ENCODE data around the gene PHF19.
A peak's percentile ranks its signal among the peaks of the same experiment; 100 is the strongest.

The PHF19 gene

DNA sequence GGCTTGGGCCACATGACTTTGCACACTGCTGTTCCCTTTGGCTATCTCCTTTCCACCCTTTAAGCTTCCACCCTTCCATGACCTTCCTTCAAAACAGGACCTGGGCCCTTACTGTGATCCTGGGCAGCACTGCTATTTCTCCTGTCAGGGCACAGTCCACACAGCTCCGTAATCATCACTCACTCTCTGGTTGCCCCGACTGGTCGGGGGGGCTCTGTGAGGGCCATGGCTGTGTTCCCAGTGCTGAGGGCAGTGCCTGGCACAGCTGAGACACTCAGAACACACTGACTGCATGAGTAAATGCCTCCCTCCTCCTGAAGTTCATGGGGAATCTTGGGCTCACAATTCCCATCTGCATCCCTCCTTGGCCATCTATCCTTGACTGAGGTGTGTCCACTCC, 37.4 kb upstream of the PHF19 start:
- peak in 52 of 56 donors; percentile 14 to 90 (median 72) for DNase-seq

DNA sequence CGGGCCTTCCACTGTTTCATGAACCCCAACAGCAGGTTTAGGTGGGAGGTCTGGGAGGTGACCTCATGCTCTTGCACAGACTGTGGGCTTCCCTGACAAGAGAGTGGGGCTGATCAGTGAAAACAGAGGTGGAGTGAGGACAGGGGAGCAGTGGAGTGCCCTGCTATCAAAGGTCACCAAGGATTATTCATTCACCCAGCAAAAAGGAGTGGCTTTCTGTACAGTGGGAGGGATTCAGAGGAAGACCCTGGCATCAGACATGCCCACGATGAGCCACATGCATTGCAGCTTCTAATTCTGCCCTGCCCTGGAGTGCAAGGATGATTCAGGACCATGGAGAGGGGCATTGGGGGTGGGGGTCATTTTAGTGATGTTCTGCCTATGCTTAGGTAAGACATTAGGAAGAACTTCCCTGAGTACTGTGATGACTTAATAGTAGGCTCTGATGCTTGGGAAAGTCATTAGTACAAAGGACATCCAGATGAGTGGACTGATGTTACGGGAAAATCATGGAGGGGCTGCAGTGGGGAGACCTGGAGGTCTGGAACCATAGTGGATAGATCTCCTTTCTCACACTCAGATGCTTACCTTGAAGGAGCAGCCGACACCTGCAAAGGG, 36.8 kb upstream of the PHF19 start:
- DNase-seq: peak in 1 of 56 donors; percentile 5

DNA sequence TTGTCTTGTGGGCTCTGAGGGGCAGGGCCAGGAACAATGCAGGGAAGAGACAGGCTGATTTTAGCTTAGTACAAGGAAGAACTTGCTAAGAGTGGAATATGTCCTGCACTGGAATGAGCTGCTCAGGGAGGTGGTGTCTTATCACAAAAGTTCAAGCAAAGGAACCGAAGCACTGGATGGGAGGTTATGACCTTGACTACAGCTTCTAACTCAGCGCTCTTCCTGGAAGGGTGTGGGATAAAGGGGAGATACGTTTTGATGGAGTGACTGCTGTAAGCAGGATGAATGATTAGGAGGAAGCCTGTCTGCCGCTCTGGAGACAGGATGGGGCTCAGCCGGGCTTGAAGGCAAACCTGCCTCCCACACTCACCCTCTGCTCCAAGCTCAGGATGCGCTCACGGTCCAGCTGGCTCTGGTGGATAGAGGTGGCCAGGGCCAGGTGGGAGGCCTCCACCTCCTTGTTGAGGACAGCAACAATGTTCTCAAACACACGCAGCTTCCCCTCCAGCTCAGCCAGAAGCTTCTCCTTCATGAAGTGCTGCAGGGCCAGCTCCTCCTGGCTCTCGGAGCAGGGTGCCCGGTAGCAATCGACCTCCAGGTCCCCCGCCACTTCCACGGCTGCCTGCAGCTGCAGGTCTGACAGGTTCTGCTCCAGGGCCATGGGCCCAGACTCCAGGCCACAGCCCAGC, 36.1 kb upstream of the PHF19 start:
- DNase-seq: no peak

DNA sequence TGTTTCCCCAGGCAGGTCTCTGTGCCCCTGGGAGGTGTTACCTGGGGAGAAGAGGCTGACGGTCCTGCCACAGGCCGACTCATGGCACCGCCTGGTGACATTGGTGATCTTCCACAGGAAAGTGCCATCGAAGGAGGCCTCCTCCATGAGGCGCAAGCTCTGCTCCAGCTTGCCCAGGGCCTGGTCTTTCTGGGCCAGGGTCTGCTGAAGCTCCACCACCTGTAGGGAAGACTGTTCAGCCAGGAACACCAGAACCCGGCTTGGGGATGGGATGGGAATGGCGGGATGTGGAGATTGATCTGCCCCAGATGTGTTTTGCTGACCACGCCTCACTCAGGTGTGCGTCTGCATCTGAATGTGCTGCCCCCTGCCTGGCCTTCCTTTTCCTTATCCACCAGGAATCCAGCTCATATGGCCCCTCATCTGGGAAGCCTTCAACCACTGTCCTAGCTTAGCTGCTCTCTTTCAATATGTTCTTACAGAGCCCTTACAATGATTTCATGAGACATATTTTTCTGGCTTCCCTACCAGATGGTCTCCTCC, 34.4 kb upstream of the PHF19 start:
- DNase-seq: no peak

DNA sequence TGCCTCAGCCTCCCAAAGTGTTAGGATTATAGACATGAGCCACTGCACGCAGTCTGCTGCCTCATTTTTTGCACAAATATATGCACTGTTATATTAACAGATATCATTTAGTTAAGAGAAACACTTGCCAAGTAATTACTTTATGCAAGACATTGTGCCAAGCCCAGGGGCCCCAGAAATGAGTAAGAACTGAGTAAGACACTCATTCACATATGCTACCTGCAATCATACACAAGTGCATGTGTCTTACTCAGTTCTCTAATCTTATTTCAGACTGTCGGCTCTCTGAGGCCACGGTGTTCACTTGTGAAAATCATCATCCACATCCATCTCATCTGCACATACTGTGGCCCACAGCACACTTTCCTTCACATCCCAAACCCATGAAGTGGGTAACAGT, 33.7 kb upstream of the PHF19 start:
- DNase-seq: no peak

DNA sequence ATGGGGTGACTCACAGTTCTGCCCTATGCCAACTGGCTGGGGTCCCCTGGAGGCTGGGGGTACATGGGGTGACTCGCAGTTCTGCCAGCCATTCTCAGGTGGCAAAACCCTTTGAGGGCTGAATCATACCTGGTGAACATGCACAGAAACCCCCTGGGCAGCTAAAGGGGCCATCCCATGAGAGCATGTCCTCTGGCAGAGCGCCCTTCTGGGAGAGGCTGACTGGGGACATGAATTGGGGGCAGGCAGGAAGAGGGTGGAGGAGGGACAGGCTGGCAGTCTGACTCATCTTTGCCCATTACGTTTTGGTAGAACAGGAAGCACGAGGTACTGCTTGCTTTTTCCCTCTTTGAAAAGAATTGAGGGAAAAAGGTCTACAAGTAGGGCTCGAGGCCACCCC, 32.9 kb upstream of the PHF19 start:
- no peak for DNase-seq

DNA sequence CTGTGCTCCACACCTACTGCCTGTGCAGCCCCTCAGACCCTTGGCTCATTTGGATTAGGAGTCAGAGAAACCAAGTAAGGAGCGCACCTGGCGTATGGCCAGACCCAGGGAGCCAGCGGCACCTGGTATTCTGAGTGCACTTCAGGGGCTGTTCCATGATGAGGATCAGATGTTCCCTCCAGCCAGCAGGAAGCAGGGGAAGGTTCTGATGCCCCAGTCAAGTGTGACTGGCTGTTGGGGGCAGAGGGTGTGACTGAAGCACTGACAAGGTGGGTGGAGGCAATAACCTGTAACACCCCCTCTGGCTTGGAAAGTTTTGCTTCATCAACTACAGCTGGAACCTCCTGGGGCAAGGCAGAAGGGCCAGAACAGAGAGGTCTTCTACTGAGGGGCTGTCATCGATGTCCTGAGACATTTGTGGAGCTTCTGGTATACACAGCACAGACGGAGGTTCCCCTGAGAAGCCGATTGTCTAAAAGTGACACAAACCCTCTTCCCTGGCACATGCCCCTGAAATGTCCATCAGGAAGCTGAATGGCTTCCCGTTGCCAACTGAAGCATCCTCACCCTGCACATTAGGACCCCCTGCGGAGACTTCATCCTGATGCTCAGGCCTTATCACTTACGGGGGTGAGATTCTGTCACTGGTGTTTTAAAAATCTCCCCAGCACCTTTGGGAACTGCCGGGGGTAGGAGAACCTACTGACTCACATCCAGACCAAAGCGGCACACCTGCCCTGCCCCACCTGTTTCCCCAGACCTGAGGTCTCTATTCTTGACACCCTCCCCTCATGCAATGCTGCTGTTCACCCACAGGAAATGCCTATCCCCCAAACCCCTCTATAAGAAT, 28.6 kb upstream of the PHF19 start:
- DNase-seq: no peak

DNA sequence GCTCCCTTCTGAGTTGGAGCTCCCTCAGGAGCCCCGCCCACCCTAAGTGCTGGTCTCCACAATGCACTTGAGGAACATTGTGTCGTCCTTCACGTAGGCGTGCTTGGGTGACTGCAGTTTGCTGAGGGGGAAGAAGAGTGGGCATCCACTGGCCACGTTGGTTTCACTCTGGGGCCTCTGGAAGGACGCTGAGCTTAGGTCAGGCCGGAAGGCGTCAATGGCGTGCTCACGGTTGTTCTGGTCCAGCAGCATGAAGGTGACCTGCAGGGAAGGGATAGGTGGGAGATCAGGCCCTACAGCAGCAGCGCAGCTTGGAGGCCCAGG, 28.0 kb upstream of the PHF19 start:
- no peak for DNase-seq

DNA sequence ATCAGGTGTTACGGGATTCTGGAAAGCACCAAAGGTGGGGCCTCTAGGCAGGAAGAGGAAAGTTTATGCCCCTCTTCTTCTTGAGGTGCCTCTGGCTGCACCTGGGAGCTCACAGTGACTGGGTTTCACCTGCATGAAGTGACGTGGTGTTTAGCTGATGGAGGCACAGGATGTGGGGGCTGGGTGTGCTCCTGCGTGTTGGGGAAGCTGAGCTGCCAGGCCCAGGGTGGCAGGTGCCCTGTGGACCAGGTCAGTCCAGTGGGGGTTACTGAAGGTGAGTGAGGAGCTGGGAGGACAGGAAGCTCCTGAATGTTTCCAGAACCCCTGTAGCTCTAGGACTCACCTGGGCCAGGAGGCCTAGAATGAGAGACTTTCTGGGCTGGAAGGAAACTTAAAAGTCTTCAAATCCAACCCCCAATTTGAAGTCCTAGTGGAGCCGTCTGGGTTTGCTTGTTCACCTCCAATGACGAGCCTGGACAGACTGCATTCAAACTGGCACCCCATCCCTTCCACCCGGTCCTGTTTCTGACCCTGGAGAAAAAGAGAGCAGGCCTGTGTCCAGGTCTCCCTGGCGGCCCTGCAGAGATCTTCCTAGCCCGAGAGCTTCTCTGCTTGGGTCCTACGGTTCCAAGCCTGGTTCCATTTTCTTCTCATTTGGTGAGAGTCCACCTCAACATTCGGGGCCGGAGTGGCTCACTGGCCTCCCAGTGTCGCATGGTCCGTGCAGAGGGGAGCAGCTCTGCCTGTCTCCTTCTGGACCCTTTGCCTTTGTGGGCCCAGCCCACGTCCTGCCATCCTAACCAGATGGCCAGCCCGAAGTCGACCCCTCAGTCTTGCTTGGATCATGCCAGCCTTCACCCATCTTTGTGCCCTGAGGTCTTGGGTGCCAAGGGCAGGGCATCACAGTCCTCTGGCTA, 27.3 kb upstream of the PHF19 start:
- DNase-seq: no peak

DNA sequence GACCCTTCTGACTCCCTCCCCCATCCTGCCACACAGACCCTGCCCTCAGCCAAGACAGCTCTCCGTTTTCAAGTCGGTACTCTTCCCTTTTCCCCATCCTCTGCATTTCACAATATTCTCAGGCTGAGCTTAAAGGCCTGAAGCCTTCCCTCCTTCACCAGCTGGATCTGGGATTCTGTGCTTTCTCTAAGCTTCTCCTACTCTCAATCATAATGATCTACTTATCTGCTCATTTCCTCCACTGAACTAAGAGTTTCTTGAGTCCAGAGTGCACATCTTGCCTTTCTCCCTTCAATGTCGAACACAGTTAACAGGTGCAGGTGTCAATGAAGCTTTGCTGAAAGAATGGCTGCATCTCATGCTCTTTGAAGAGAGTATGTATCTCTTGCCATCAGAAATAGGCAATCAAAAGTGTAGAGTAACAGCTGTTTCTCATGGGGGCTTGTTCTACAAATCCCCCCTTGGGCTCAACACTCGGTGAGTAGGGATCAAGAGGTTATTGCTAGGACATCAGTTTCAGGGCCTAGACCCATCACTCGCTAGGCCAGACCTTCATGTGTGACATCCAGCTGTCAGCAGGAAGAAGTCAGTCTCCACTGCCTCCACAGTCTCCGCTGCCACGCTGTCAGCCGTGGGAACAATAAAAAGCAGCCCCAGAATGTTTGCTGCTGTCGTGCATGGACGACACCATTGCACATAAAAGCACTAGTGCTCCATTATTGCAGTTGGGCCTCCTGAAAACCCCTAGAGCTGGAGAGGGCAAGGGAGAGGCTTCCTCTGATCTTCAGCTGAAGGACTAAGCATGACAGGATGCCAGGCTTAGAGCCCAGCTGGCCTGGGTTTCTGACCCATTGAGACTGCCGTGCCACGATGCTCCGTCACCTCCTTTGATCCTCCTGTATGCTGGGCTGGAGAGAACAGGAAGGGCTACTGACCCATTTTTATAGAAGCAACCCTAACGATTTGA, 25.9 kb upstream of the PHF19 start:
- no peak for DNase-seq

DNA sequence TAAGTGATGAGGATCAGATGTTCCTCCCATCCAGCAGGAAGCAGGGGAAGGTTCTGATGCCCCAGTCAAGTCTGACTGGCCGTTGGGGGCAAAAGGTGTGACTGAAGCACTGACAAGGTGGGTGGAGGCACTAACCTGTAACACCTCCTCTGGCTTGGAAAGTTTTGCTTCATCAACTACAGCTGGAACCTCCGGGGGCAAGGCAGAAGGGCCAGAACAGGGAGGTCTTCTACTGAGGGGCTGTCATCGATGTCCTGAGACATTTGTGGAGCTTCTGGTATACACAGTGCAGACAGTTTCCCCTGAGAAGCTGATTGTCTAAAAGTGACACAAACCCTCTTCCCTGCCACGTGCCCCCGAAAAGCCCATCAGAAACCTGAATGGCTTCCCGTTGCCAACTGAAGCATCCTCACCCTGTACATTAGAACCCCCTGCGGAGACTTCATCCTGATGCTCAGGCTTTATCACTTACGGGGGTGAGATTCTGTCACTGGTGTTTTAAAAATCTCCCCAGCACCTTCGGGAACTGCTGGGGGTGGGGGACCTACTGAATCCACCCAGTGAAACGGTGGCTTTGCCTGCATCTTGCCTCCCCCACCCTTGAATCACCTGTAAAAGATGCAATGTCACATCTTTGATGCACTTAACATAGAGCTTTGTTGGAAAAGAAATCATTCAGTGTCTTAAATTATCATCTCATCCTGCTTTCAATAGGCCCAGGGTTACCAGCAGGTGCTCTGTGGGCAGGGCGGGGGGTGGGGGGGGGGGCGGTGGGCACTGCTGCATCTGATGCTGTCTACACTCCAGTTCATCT, 25.0 kb upstream of the PHF19 start:
- no peak for DNase-seq

DNA sequence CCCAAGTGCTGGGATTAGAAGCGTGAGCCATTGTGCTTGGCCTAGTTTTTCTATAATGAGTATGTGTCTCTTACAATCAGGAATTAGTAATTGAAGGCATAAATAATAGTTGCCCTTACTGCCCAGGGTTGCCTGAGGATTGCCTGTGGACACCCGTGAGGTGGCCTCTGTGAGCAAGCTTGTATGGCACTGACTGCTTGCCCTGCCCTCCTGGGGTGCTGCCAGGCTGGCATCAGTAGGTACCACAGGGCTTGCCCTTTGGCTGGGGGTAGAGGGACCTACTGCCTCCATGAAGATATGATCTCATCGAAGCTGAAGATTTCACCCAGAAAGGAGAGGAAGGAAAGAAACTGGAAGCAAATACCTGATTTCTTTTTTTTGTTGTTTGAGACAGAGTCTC, 23.8 kb upstream of the PHF19 start:
- no peak for DNase-seq

DNA sequence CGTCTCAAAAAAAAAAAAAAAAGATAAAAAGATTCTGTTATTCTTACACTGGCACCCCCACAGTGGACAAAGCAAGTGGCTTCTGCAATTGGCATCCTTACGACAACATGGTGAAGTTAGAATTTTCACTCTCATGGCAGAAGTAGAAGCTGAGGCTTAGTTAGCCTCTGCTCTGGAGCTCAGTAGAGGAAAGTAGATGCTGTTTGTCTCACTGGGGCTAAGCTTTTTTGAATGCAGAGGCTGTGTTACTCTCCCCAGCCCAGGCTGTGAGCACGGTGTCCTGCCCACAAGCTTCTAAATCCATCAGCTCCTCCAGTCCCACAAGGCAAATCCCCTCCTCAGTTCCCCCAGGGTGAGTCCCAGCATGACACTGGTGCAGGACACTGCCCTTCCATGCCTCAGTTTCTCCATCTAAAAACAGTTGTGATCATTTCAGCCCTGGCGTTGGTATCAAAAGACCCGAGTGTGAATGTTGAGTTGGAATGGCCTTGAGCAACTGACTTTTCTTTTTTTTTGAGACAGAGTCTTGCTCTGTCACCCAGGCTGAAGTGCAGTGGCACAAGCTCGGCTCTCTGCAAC, 22.6 kb upstream of the PHF19 start:
- no peak for DNase-seq

DNA sequence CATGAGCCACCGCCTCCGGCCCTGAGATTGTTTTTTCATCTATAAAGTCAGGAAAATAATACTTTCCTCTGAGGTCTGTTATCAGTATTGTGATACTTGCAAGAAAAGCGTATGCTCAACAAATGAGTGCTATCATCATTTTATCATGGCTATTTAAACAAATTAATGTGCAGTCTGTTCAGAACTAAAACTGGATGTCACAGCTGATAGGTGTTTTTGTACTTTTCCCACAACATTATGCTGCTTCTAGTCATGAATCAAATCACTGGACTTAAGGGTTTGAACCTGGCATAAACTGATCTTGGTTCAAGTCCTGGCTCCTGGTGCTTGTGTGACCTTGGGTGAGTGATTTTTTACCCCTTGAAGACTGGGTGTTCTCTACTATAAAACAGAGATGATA, 21.4 kb upstream of the PHF19 start:
- no peak for DNase-seq

DNA sequence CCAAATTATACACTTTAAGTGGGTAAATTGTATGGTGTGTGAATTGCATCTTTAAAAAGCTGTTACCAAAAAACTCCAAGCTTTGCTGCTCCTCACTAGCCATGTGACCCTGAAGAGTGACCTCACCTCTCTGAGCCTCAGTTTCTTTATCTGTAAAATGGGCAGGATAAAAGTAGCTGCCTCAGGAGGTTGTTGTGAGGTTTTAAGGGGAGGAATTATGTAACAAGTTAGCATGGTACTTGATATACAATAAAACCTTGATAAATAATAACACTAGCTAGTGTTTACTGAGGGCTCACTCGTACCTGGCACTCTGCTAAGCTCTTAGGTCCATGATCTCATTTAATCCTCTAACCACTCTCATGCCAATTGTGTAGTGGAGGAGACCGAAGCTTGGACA, 19.0 kb upstream of the PHF19 start:
- DNase-seq: no peak

DNA sequence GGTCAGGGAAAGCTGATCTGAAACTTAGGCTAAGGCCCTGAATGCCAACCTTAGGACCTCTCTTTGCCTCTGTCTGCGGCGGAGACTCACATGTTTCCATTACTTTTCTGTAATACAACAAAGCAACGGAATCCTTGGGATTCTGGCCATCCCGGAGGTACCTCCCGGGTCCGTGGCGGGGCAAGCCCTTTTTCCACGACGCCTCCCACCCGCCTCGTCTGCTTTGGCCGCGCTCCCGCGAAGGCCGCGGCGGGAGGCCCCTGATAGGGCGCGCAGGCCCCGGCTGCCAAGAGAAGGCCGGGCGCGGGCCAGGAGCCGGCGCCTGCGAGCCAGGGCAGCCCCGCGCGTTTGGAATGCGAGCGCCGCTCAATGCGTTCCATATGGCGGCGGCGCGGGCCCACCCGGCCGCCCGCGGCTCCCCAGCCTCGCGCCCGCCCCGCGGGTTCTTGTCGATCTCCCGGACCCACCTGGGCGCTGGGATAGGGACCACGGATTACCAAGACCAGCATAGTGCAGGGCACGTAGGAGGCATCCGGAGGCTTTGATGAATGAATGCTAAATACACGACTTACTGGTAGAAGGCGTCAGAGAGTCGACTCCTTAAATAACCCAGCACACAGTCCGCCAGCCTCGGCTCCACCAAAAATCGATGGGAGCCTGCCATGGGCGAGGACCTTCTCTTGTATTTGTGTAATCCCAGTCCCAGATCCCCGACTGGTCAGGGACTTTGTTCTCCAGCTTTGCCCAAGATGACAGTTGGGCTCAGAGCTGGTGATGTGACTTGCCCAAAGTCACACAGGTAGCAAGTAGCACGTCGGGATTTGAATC, 17.5 kb upstream of the PHF19 start:
- peak in 4 of 56 donors; percentile 14 to 38 (median 21) for DNase-seq

DNA sequence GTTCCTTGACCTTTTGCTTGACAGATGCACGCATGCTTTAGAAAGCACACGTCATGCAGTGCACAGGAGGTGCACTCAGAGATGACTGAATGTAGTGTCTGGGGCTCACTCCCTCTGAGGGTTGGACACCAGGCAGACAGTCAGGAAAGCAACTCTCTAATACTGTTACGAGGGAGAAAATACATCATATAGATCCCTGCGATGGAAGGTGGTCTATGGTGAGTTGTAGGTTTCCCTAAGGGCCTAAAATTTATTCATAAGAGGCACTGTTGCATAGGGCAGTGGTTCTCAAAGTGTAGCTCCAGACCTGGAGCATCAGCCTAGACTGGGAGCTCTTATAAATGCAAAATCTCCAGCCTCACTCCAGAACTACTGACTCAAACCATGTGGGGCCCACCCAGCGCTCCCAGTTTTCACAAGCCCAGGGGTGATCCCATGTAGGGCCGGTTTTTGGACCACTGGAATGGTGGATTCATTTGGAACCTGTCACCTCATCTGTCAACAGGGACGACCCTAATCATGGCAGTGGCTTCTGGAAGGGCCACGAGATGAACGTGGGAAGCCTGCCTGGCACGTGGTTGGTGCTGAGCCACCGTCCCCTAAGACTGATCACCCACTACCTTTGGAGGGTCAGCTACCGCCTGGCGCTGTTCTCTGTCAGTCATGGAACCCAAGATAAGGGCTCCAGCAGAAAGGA, 16.8 kb upstream of the PHF19 start:
- DNase-seq: no peak
